ENCODE data around the gene HCRTR1. TPM values are rescaled to one million over a fixed set of nuclear protein-coding genes. Genes with fewer than 3 reads are reported as not detected.

The HCRTR1 gene
- polyA plus RNA-seq, 1 of the 3 experiments (the other 2 are of a cell fraction) = 0.03 TPM

DNA sequence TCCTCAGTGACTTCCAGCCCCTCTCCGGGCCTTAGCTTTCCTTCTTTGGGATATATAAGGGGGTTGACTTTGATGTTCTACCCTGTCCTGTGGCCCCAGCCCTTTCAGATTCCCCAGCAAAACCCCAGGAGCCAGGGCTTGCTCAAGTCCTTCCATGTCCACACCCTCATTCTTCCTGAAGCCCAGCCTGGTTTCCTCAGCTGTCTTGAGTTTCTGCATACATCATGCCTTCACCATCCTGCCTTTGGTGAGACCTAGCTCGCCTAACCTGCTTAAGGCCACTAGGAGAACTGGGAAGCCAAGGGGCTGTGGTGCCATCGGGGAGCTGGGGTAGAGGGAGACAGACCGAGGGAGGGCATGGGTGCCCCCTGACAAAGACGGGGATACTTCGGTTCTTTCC, 44.4 kb downstream of the HCRTR1 start:
- Histone ChIP-seq H3K27ac (ENCODE audit: low read depth in 2 of 2, low read length in 1 of 2) (no peak overlapping the region), H2AFZ (ENCODE audit: low read depth) (no peak overlapping the region), H3K79me2 (ENCODE audit: insufficient read depth) (no peaks in the 10 kb centered on the region), H3K9me3 (no peaks in the 10 kb centered on the region), H3K36me3 (replicated peaks in 1 of 2; ENCODE audit: control insufficient read depth in 1 of 2, insufficient read depth in 2 of 2, low read length in 1 of 2) (peaks cover 0 to 3% of the 10 kb centered on the region in 2 experiments), H3K9ac (no peak overlapping the region), H4K20me1 (ENCODE audit: insufficient read depth) (no peaks in the 10 kb centered on the region), H3K27me3 (ENCODE audit: insufficient read depth) (no peaks in the 10 kb centered on the region), H3F3A (replicated peaks; ENCODE audit: insufficient read depth) (no peaks in the 10 kb centered on the region), H3K9me2 (no peaks in the 10 kb centered on the region), H3K4me1 (ENCODE audit: control insufficient read depth in 1 of 2, insufficient read depth in 2 of 2, low read depth in 1 of 2, low read length in 1 of 2) (peaks cover 6 to 14% of the 10 kb centered on the region in 2 experiments; a peak in 2 of 4 replicates), H3K4me3 (ENCODE audit: low read depth in 2 of 2, low read length in 1 of 2) (no peak overlapping the region), H3K4me2 (no peak overlapping the region)
- ChIA-PET POLR2A (no interaction called here), CTCF (interaction anchor here (0.7 to 8.6 kb wide), 7 partner anchors 39 to 302 kb away, joined by 3 to 134 read pairs (median 8); no protein-coding TSS in a partner anchor)
- DNase-seq = no peak
- TF ChIP-seq EP300 (IDR thresholded peaks at IDR 0.05; ENCODE audit: borderline replicate concordance in 1 of 2, low read depth in 1 of 2, low read length in 1 of 2) = no peak
- TF ChIP-seq FOXJ3 (CRISPR knock-in tag; IDR thresholded peaks at IDR 0.05) = no peak
- no peak for TF ChIP-seq RAD21 (IDR thresholded peaks at IDR 0.05; ENCODE audit: low read length)
- TF ChIP-seq RFX5 (IDR thresholded peaks at IDR 0.05; ENCODE audit: low read length) = no peak
- no peak for TF ChIP-seq YY1 (IDR thresholded peaks at IDR 0.05; ENCODE audit: low read depth)
- no peak for TF ChIP-seq TEAD4 (IDR thresholded peaks at IDR 0.05; ENCODE audit: borderline replicate concordance, insufficient read depth)
- TF ChIP-seq, protein P1, sequence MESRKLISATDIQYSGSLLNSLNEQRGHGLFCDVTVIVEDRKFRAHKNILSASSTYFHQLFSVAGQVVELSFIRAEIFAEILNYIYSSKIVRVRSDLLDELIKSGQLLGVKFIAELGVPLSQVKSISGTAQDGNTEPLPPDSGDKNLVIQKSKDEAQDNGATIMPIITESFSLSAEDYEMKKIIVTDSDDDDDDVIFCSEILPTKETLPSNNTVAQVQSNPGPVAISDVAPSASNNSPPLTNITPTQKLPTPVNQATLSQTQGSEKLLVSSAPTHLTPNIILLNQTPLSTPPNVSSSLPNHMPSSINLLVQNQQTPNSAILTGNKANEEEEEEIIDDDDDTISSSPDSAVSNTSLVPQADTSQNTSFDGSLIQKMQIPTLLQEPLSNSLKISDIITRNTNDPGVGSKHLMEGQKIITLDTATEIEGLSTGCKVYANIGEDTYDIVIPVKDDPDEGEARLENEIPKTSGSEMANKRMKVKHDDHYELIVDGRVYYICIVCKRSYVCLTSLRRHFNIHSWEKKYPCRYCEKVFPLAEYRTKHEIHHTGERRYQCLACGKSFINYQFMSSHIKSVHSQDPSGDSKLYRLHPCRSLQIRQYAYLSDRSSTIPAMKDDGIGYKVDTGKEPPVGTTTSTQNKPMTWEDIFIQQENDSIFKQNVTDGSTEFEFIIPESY (IDR thresholded peaks at IDR 0.05; ENCODE audit: borderline replicate concordance, low read depth) = no peak
- no peak for TF ChIP-seq MEF2A (IDR thresholded peaks at IDR 0.05; ENCODE audit: borderline replicate concordance, low read depth)
- TF ChIP-seq RCOR1 (IDR thresholded peaks at IDR 0.05; ENCODE audit: low read length) = no peak
- 64% methylated on average over 3 of the region's 6 CpGs for WGBS (ENCODE audit: low lambda C conversion rate)

DNA sequence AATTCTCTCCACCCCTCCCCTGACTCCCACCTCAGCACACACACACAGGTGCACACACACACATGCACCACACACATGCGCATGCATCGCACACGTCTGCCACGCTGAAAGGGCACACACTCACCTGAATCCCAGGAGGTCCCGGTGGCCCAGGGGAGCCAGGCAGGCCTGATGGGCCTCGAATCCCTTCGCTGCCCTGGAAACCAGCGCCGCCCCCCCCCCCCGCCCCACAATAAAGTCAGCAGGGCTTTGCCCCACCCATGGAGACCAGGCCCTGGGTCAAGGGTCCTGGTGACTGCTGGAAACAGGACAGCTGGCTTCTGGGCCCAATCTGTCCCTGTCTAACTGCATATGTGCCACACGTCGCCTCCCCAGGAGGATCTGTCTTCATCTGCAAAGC, 45.0 kb downstream of the HCRTR1 start:
- Histone ChIP-seq H3K36me3 (replicated peaks in 1 of 2; ENCODE audit: control insufficient read depth in 1 of 2, insufficient read depth in 2 of 2, low read length in 1 of 2) (peaks cover 0 to 3% of the 10 kb centered on the region in 2 experiments), H3K27ac (ENCODE audit: low read depth in 2 of 2, low read length in 1 of 2) (no peak overlapping the region), H3F3A (replicated peaks; ENCODE audit: insufficient read depth) (no peaks in the 10 kb centered on the region), H2AFZ (ENCODE audit: low read depth) (no peak overlapping the region), H3K4me2 (no peak overlapping the region), H3K9me2 (no peaks in the 10 kb centered on the region), H3K4me1 (ENCODE audit: control insufficient read depth in 1 of 2, insufficient read depth in 2 of 2, low read depth in 1 of 2, low read length in 1 of 2) (peaks cover 7 to 15% of the 10 kb centered on the region in 2 experiments; a peak in 2 of 4 replicates), H3K79me2 (ENCODE audit: insufficient read depth) (no peaks in the 10 kb centered on the region), H3K9me3 (no peaks in the 10 kb centered on the region), H3K9ac (no peak overlapping the region), H4K20me1 (ENCODE audit: insufficient read depth) (no peaks in the 10 kb centered on the region), H3K4me3 (ENCODE audit: low read depth in 2 of 2, low read length in 1 of 2) (no peak overlapping the region), H3K27me3 (ENCODE audit: insufficient read depth) (no peaks in the 10 kb centered on the region)
- CTCF ChIA-PET = interaction anchor here (0.7 to 8.6 kb wide), 17 partner anchors 9 to 302 kb away, joined by 3 to 134 read pairs (median 7); no protein-coding TSS in a partner anchor
- POLR2A ChIA-PET = no interaction called here
- no peak for DNase-seq
- WGBS (ENCODE audit: low lambda C conversion rate) = 90% methylated on average over 7 of the region's 12 CpGs
- TF ChIP-seq EZH2phosphoT487 (IDR thresholded peaks at IDR 0.05; ENCODE audit: borderline replicate concordance, low read depth) = no peak
- TF ChIP-seq, protein P2, sequence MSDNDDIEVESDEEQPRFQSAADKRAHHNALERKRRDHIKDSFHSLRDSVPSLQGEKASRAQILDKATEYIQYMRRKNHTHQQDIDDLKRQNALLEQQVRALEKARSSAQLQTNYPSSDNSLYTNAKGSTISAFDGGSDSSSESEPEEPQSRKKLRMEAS (IDR thresholded peaks at IDR 0.05; ENCODE audit: low read depth) = no peak
- no peak for TF ChIP-seq CHD2 (IDR thresholded peaks at IDR 0.05; ENCODE audit: low read length, partially characterized antibody)
- TF ChIP-seq MEF2A (IDR thresholded peaks at IDR 0.05; ENCODE audit: borderline replicate concordance, low read depth) = no peak
- TF ChIP-seq, protein P3, sequence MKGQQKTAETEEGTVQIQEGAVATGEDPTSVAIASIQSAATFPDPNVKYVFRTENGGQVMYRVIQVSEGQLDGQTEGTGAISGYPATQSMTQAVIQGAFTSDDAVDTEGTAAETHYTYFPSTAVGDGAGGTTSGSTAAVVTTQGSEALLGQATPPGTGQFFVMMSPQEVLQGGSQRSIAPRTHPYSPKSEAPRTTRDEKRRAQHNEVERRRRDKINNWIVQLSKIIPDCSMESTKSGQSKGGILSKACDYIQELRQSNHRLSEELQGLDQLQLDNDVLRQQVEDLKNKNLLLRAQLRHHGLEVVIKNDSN (IDR thresholded peaks at IDR 0.05; ENCODE audit: borderline replicate concordance, low read depth) = no peak
- TF ChIP-seq RXRA (IDR thresholded peaks at IDR 0.05; ENCODE audit: borderline replicate concordance, low read depth) = no peak
- no peak for TF ChIP-seq GABPA (IDR thresholded peaks at IDR 0.05; ENCODE audit: low read depth)
- TF ChIP-seq RFX5 (IDR thresholded peaks at IDR 0.05; ENCODE audit: low read length) = no peak
- no peak for TF ChIP-seq RCOR1 (IDR thresholded peaks at IDR 0.05; ENCODE audit: low read length)
- TF ChIP-seq, protein P4, sequence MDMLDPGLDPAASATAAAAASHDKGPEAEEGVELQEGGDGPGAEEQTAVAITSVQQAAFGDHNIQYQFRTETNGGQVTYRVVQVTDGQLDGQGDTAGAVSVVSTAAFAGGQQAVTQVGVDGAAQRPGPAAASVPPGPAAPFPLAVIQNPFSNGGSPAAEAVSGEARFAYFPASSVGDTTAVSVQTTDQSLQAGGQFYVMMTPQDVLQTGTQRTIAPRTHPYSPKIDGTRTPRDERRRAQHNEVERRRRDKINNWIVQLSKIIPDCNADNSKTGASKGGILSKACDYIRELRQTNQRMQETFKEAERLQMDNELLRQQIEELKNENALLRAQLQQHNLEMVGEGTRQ (IDR thresholded peaks at IDR 0.05; ENCODE audit: borderline replicate concordance, low read depth, low read length) = no peak
- no peak for TF ChIP-seq TCF12 (IDR thresholded peaks at IDR 0.05)
- TF ChIP-seq NRF1 (IDR thresholded peaks at IDR 0.05; ENCODE audit: low read depth, low read length) = no peak
- TF ChIP-seq YY1 (IDR thresholded peaks at IDR 0.05; ENCODE audit: low read depth) = no peak
- no peak for TF ChIP-seq ELF1 (IDR thresholded peaks at IDR 0.05)
- TF ChIP-seq TAF1 (IDR thresholded peaks at IDR 0.05; ENCODE audit: borderline replicate concordance, low read depth, low read length) = no peak
- TF ChIP-seq, protein P5, sequence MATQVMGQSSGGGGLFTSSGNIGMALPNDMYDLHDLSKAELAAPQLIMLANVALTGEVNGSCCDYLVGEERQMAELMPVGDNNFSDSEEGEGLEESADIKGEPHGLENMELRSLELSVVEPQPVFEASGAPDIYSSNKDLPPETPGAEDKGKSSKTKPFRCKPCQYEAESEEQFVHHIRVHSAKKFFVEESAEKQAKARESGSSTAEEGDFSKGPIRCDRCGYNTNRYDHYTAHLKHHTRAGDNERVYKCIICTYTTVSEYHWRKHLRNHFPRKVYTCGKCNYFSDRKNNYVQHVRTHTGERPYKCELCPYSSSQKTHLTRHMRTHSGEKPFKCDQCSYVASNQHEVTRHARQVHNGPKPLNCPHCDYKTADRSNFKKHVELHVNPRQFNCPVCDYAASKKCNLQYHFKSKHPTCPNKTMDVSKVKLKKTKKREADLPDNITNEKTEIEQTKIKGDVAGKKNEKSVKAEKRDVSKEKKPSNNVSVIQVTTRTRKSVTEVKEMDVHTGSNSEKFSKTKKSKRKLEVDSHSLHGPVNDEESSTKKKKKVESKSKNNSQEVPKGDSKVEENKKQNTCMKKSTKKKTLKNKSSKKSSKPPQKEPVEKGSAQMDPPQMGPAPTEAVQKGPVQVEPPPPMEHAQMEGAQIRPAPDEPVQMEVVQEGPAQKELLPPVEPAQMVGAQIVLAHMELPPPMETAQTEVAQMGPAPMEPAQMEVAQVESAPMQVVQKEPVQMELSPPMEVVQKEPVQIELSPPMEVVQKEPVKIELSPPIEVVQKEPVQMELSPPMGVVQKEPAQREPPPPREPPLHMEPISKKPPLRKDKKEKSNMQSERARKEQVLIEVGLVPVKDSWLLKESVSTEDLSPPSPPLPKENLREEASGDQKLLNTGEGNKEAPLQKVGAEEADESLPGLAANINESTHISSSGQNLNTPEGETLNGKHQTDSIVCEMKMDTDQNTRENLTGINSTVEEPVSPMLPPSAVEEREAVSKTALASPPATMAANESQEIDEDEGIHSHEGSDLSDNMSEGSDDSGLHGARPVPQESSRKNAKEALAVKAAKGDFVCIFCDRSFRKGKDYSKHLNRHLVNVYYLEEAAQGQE (IDR thresholded peaks at IDR 0.05; ENCODE audit: low read depth, low read length) = no peak
